ENCODE results near the gene MAPKAPK2. TPM values are rescaled to one million over a fixed set of nuclear protein-coding genes. Genes with fewer than 3 reads are reported as not detected.
"Not testable (repeated sequence)": the region's sequence is repeated elsewhere in the genome, so short reads cannot be mapped to it uniquely, and the experiment has no call there.

The MAPKAPK2 gene
- total RNA-seq, 1 experiment from 2014 or later, result 27.9 TPM

- in situ Hi-C loops (cut with HindIII; ENCODE audit: low pct_unique_long_range_greater_than_20kb, low sequenced_read_pairs), result no loop called here
- no peak for DNase-seq (ENCODE audit: low read depth, low spot score)
These were observed 60.0 kb downstream of the MAPKAPK2 start for GRCh38 chr1:206744683-206745082.

- in situ Hi-C loops (cut with HindIII; ENCODE audit: low pct_unique_long_range_greater_than_20kb, low sequenced_read_pairs), result no loop called here
- no peak for DNase-seq (ENCODE audit: low read depth, low spot score)
These were observed 60.6 kb downstream of the MAPKAPK2 start for GRCh38 chr1:206745301-206745700.

- DNase-seq (ENCODE audit: low read depth, low spot score), result no peak
- in situ Hi-C loops (cut with HindIII; ENCODE audit: low pct_unique_long_range_greater_than_20kb, low sequenced_read_pairs), result no loop called here
These were observed 63.8 kb downstream of the MAPKAPK2 start for GRCh38 chr1:206748348-206749030.

- in situ Hi-C loops (cut with HindIII; ENCODE audit: low pct_unique_long_range_greater_than_20kb, low sequenced_read_pairs), result no loop called here
- DNase-seq (ENCODE audit: low read depth, low spot score), result no peak
These were observed 67.2 kb downstream of the MAPKAPK2 start for GRCh38 chr1:206751891-206752290.

- in situ Hi-C loops (cut with HindIII; ENCODE audit: low pct_unique_long_range_greater_than_20kb, low sequenced_read_pairs), result no loop called here
- no peak for DNase-seq (ENCODE audit: low read depth, low spot score)
These were observed 67.8 kb downstream of the MAPKAPK2 start for GRCh38 chr1:206752481-206752880.

- in situ Hi-C loops (cut with HindIII; ENCODE audit: low pct_unique_long_range_greater_than_20kb, low sequenced_read_pairs), result no loop called here
- DNase-seq (ENCODE audit: low read depth, low spot score), result no peak
These were observed 68.4 kb downstream of the MAPKAPK2 start for GRCh38 chr1:206753141-206753540.

GRCh38 chr1:206754011-206754410 is 69.3 kb downstream of the MAPKAPK2 start:
- in situ Hi-C loops (cut with HindIII; ENCODE audit: low pct_unique_long_range_greater_than_20kb, low sequenced_read_pairs), result no loop called here
- DNase-seq (ENCODE audit: low read depth, low spot score), result no peak

- no peak for DNase-seq (ENCODE audit: low read depth, low spot score)
- in situ Hi-C loops (cut with HindIII; ENCODE audit: low pct_unique_long_range_greater_than_20kb, low sequenced_read_pairs), result no loop called here
These were observed 73.0 kb downstream of the MAPKAPK2 start for GRCh38 chr1:206757524-206758266.

GRCh38 chr1:206760590-206760989 is 75.9 kb downstream of the MAPKAPK2 start:
- in situ Hi-C loops (cut with HindIII; ENCODE audit: low pct_unique_long_range_greater_than_20kb, low sequenced_read_pairs), result no loop called here
- no peak for DNase-seq (ENCODE audit: low read depth, low spot score)

GRCh38 chr1:206761159-206761768 is 76.6 kb downstream of the MAPKAPK2 start:
- peak; percentile 19 for DNase-seq (ENCODE audit: low read depth, low spot score)
- in situ Hi-C loops (cut with HindIII; ENCODE audit: low pct_unique_long_range_greater_than_20kb, low sequenced_read_pairs), result no loop called here

GRCh38 chr1:206762741-206763364 is 78.1 kb downstream of the MAPKAPK2 start:
- in situ Hi-C loops (cut with HindIII; ENCODE audit: low pct_unique_long_range_greater_than_20kb, low sequenced_read_pairs); DNase-seq (ENCODE audit: low read depth, low spot score): not testable (repeated sequence)

GRCh38 chr1:206765771-206766170 is 81.1 kb downstream of the MAPKAPK2 start:
- in situ Hi-C loops (cut with HindIII; ENCODE audit: low pct_unique_long_range_greater_than_20kb, low sequenced_read_pairs); DNase-seq (ENCODE audit: low read depth, low spot score): not testable (repeated sequence)

- no peak for DNase-seq (ENCODE audit: low read depth, low spot score)
- in situ Hi-C loops (cut with HindIII; ENCODE audit: low pct_unique_long_range_greater_than_20kb, low sequenced_read_pairs), result no loop called here
These were observed 81.6 kb downstream of the MAPKAPK2 start for GRCh38 chr1:206766251-206766856.

- in situ Hi-C loops (cut with HindIII; ENCODE audit: low pct_unique_long_range_greater_than_20kb, low sequenced_read_pairs), result no loop called here
These were observed 84.0 kb downstream of the MAPKAPK2 start for GRCh38 chr1:206768472-206769303.

GRCh38 chr1:206769304-206769731 is 84.6 kb downstream of the MAPKAPK2 start:
- no peak for DNase-seq (ENCODE audit: low read depth, low spot score)
- in situ Hi-C loops (cut with HindIII; ENCODE audit: low pct_unique_long_range_greater_than_20kb, low sequenced_read_pairs), result no loop called here

More at GRCh38 chr1:206768472-206769303, 84.0 kb downstream of the MAPKAPK2 start:
- peak; percentile 25 for DNase-seq (ENCODE audit: low read depth, low spot score)

- in situ Hi-C loops (cut with HindIII; ENCODE audit: low pct_unique_long_range_greater_than_20kb, low sequenced_read_pairs), result no loop called here
- no peak for DNase-seq (ENCODE audit: low read depth, low spot score)
These were observed 86.0 kb downstream of the MAPKAPK2 start, which contains the start of gene IL19 for GRCh38 chr1:206770531-206771337. Gene IL19, plus strand, starts transcription at chr1:206770773. Its CDS starts 65,890 bp downstream, at chr1:206836663.

All from SK-MEL-5 (cell line).